GM06990 (cell line): ENCODE measurements around the gene CCDC57.

Experiments
- DNase-seq: peaks from one replicate; pipeline ENCODE4 v3.0.0-alpha.2; 2011; ENCODE audit not compliant: insufficient read length; ENCODE audit errors: extremely low read depth
- H3K27me3 ChIP-seq: replicated peaks from 2 replicates; pipeline ENCODE4 v1.6.0; 2011; ENCODE audit warnings: low read length; ENCODE audit not compliant: control insufficient read depth, insufficient read depth
- H3K36me3 ChIP-seq: 2 replicates; pipeline ENCODE4 v1.5.1; 2011; ENCODE audit warnings: low read length; ENCODE audit not compliant: control insufficient read depth, insufficient read depth
- H3K4me3 ChIP-seq: replicated peaks from 2 replicates; pipeline ENCODE4 v1.5.1; 2011; ENCODE audit warnings: low read depth, mild to moderate bottlenecking, control low read depth, low read length
- TF ChIP-seq, protein P1 (sequence below): IDR thresholded peaks from 2 replicates; pipeline ENCODE4 v1.5.1; 2011; ENCODE audit warnings: low read length, control low read depth, mild to moderate bottlenecking, inconsistent platforms; ENCODE audit not compliant: insufficient read depth, poor library complexity, severe bottlenecking

CCDC57 gene

DNA sequence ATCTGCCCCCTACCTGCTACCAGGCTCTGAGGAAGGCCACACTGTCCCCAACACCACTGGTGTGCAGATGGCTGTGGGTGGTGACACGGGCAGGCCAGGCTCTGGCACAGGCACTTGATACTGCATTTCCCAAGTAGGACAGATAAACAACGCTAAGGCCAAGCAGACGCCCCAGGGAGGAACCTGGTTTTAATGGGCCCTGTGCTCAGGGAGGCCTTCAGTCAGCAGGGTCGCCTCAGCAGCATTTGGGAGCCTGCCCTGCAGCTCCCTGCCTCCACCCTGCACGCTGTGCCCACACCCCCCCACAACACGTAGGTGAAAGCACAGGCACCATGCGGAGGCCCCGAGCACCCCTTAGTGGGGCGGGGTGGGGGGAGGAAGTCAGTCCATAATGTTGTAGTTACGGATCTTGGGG, 111.3 kb downstream of the CCDC57 start:
- TF ChIP-seq, protein P1, sequence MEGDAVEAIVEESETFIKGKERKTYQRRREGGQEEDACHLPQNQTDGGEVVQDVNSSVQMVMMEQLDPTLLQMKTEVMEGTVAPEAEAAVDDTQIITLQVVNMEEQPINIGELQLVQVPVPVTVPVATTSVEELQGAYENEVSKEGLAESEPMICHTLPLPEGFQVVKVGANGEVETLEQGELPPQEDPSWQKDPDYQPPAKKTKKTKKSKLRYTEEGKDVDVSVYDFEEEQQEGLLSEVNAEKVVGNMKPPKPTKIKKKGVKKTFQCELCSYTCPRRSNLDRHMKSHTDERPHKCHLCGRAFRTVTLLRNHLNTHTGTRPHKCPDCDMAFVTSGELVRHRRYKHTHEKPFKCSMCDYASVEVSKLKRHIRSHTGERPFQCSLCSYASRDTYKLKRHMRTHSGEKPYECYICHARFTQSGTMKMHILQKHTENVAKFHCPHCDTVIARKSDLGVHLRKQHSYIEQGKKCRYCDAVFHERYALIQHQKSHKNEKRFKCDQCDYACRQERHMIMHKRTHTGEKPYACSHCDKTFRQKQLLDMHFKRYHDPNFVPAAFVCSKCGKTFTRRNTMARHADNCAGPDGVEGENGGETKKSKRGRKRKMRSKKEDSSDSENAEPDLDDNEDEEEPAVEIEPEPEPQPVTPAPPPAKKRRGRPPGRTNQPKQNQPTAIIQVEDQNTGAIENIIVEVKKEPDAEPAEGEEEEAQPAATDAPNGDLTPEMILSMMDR: no peak
- no peaks in the 10 kb centered on the region for H3K27me3 ChIP-seq
- H3K4me3 ChIP-seq: no peak overlapping the region
- peaks cover 5% of the 10 kb centered on the region for H3K36me3 ChIP-seq
- no peak for DNase-seq

DNA sequence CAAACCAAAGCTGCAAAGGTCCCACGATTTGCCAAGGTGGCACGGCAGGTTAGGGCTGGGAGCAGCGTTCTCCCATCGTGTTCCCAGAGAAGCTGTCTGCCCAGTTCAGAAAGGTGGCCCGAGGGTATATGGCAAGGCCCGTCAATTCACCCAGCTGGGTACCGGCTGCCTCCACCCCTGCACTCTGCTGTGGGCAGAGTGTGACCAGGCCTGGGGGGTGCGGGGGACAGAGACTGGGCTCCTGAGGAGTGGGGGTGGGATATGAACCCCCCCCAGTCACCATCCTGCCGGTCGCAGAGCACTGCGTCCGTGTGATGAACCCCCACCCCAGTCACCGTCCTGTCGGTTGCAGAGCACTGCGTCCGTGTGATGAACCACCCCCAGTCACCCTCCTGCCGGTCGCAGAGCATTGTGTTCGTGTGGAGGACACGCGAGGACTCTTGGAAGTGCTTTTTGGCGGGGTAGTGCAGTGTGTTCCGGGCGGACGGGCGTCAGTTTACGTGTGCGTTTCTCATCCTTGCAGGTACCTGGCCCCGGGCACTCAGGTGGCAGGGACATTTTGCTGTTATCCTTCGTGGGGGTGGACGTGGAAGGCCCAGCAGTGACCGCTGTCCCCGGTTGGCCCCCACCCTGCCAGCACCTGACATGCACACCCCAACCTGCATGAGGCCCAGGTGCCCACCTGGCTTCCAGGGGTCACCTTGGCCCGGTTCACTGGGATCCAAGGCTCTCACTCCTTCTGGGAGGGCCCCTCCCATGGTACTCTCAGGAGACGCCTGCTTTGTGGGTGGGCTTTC, 111.9 kb downstream of the CCDC57 start:
- peaks cover 10% of the 10 kb centered on the region for H3K36me3 ChIP-seq
- TF ChIP-seq, protein P1: no peak
- DNase-seq: peak; percentile 22
- H3K4me3 ChIP-seq: no peak overlapping the region
- H3K27me3 ChIP-seq: no peaks in the 10 kb centered on the region

DNA sequence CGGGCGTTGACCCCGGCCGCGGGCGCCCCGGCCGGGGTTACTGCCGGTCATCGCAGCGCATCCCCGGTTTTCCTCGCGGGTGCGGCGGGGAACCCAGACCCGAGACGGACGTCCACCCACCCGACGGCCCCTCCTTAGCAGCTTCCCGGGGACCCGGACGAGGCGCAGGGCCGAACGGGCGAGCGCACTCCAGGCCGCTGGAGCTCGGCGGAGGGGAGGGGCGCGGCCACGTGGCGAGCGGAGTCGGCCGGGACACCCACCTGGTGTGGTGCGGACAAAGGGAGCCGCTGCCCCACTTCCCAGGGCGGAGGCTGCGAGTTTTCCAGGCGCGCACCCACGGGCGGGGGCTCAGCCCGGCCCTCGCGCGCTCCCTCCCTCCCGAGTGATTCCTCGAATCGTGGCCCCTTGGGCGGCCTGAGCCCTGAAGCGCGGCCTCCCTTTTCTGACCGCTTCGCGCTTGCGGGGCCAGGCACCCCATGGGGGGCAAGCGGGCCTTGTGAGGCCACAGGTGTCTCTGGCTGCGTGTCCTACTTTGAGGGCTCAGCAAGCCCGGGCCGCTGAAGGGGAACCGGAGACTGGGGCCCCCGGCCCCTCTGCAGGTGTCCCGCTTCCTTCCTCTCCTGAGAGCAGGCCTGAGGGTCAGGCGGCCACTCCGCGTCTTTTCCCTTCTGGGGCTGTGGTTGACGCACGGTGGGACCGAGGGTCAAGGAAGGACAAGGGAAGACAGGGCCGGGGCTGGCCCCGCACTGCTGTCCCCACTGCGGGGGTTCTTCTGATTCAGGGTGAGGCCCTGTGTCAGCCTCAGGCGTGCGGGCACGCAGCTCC, 113.5 kb downstream of the CCDC57 start:
- Histone ChIP-seq H3K27me3 (no peaks in the 10 kb centered on the region), H3K4me3 (peak overlapping the region; percentile 82), H3K36me3 (peaks cover 19% of the 10 kb centered on the region)
- peak; percentile 66 for DNase-seq
- TF ChIP-seq, protein P1: no peak

DNA sequence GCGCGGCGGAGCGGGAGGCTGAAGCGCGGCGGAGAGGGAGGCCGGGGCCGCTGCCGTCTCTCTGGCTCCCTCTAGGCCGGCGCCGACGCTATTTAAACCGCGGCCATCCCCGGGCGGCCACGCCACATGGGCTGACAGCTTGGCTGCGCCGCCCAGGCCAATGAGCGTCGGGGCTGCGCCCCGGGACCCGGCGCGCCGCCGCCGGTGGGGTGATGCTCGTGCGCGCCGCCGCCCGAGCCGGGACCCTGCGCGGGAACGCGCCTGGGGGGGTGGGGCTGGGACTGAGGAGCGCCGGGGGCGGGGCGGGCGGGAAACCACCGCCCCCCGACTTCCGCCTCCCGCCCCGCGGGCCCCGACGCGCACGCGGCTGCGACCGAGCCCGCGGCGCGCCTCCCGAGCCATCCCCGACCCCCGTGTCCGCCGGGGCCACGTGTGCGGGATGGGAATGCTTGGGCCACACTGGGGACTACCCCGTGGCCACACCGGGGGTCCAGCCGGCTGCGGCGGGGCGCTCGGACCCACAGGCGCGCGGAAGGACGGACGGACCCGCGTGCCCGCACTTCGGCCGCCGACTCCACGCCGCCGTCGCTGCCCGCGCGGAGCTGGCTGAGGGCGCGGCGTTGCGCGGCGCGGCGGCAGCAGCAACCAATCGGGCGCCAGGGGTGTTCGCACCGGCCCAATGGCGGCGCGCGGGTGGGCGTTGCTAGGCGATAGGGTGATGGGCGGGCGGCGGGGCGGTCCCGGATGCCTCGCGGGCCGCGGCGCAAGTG, 114.3 kb downstream of the CCDC57 start, which contains the start of gene FASN:
Gene FASN, minus strand, starts transcription at position 68 of the 770 bp plus-strand sequence. CDS start 1,791 bp downstream, outside the sequence.
- Histone ChIP-seq H3K36me3 (peaks cover 26% of the 10 kb centered on the region), H3K27me3 (no peaks in the 10 kb centered on the region), H3K4me3 (peak within 1 kb of the TSS; percentile 87)
- TF ChIP-seq, protein P1: peak; percentile 44
- DNase-seq: peak; percentile 98

DNA sequence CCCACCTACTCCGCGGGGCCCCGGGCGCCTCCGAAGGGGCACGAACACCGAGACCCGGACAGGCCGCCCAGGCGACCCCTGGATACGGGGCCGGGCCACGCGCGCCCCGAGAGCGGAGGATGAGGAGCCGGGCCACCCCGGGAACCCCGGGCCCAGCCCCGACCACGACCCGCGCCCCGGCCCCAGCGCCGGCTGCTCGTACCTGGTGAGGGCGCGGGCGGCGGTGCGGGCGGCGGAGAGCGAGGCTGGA, 114.8 kb downstream of the CCDC57 start:
- Histone ChIP-seq H3K4me3 (peak overlapping the region; percentile 87), H3K36me3 (peaks cover 31% of the 10 kb centered on the region), H3K27me3 (no peaks in the 10 kb centered on the region)
- DNase-seq: no peak
- TF ChIP-seq, protein P1: no peak
